OCI-LY1 (cell line): ENCODE measurements around the gene STK11IP.

ENCODE experiments used
- H2AFZ ChIP-seq: fragments of 200-600 bp; sonication (generic), shearing (Covaris generic); 2 replicates; pipeline ENCODE4 v1.6.0; 2014; ENCODE audit warnings: antibody characterized with exemption, mild to moderate bottlenecking, low read length
- H3F3A ChIP-seq: fragments of 200-600 bp; sonication (generic), shearing (Covaris generic); 2 replicates; pipeline ENCODE4 v1.6.0; 2014; ENCODE audit warnings: mild to moderate bottlenecking, antibody characterized with exemption, low read length, moderate library complexity; ENCODE audit not compliant: insufficient read depth
- H3K27ac ChIP-seq: fragments of 200-600 bp; sonication (generic); 2 replicates; pipeline ENCODE4 v1.5.1; 2014; ENCODE audit warnings: low read length, mixed run types, mild to moderate bottlenecking, low read depth; ENCODE audit not compliant: poor library complexity, severe bottlenecking
- H3K27me3 ChIP-seq: fragments of 200-600 bp; sonication (generic); 2 replicates; pipeline ENCODE4 v1.6.0; 2014; ENCODE audit warnings: antibody characterized with exemption, mild to moderate bottlenecking, low read length, moderate library complexity; ENCODE audit not compliant: insufficient read depth
- H3K36me3 ChIP-seq: fragments of 200-600 bp; sonication (generic); 2 replicates; pipeline ENCODE4 v1.6.1; 2014; ENCODE audit warnings: mild to moderate bottlenecking, antibody characterized with exemption, low read length, moderate library complexity, mixed read lengths; ENCODE audit not compliant: insufficient read depth
- H3K4me1 ChIP-seq: fragments of 200-600 bp; sonication (generic); 2 replicates; pipeline ENCODE4 v1.5.1; 2014; ENCODE audit warnings: mild to moderate bottlenecking, low read length, moderate library complexity; ENCODE audit not compliant: insufficient read depth, severe bottlenecking
- H3K4me2 ChIP-seq: fragments of 200-600 bp; sonication (generic), shearing (Covaris generic); 2 replicates; pipeline ENCODE4 v1.6.1; 2014; ENCODE audit warnings: low read length
- H3K4me3 ChIP-seq: fragments of 200-600 bp; sonication (generic); 2 replicates; pipeline ENCODE4 v1.5.1; 2014; ENCODE audit warnings: low read length, low read depth, mild to moderate bottlenecking, mixed read lengths; ENCODE audit not compliant: poor library complexity, severe bottlenecking
- H3K79me2 ChIP-seq: fragments of 200-600 bp; shearing (Covaris generic); 2 replicates; pipeline ENCODE4 v1.6.1; 2016; ENCODE audit warnings: mixed run types, low read length, mixed read lengths; ENCODE audit not compliant: insufficient read depth
- H3K9ac ChIP-seq: fragments of 200-600 bp; sonication (generic), shearing (Covaris generic); 2 replicates; pipeline ENCODE4 v1.6.1; 2014; ENCODE audit warnings: mild to moderate bottlenecking, low read length, mixed read lengths
- H3K9me2 ChIP-seq: fragments of 200-600 bp; sonication (generic), shearing (Covaris generic); 2 replicates; pipeline ENCODE4 v1.6.1; 2014; ENCODE audit warnings: low read depth, mild to moderate bottlenecking, low read length, mixed read lengths
- H3K9me3 ChIP-seq: fragments of 200-600 bp; shearing (Covaris generic); 2 replicates; pipeline ENCODE4 v1.6.1; 2014; ENCODE audit warnings: low read length, mixed read lengths
- H4K20me1 ChIP-seq: fragments of 200-600 bp; sonication (generic), shearing (Covaris generic); 2 replicates; pipeline ENCODE4 v1.6.0; 2016; ENCODE audit warnings: mild to moderate bottlenecking, low read length; ENCODE audit not compliant: insufficient read depth
- EZH2 ChIP-seq: fragments of 200-600 bp; sonication (generic), shearing (Covaris generic); IDR thresholded peaks from 2 replicates; pipeline ENCODE4 v1.8.0; 2017; ENCODE audit warnings: borderline replicate concordance, mixed run types, mild to moderate bottlenecking, antibody characterized with exemption, low read length, moderate library complexity, mixed read lengths
- TF ChIP-seq, protein P1 (sequence below): fragments of 200-600 bp; sonication (generic), shearing (Covaris generic); IDR thresholded peaks from 2 replicates; pipeline ENCODE4 v1.5.1; 2017; ENCODE audit warnings: mild to moderate bottlenecking, antibody characterized with exemption, low read length, moderate library complexity, mixed read lengths

STK11IP gene

DNA sequence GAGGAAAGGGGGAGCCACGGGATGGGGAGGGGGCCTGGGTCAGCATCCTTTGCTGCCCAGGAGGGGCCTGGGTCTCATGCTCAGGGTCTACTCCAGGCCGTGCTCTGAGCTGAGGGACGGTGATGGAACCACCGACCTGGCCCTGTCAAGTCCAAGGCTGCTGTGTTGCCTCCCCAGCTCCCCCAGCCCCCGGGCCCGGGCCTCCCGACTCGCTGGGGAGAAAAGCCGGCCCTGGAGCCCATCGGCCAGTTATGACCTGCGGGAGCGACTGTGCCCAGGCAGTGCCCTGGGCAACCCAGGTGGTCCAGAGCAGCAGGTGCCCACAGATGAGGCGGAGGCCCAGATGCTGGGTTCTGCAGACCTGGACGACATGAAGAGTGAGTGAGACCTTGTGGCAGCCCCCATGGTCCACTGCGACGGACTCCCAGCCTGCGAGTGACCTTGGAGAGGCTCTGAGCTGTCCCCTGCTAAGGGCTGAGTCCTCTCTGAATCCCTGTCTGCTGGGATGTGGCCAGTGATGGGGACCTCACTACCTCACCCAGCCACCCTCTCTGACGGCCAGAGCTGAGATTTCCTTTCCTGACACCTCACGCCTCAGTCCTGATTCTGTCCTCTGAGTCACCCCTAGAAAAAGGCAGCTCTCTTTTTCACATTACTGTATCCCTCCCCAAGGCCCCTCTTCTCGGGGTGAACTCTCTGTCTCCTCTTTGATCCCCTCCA is 32.5 kb downstream of the STK11IP start:
- H3K36me3 ChIP-seq: no peaks in the 10 kb centered on the region
- no peak overlapping the region for H3K4me2 ChIP-seq
- H3K27ac ChIP-seq: no peak overlapping the region
- peaks cover 5% of the 10 kb centered on the region for H3K4me1 ChIP-seq
- H3F3A ChIP-seq: no peaks in the 10 kb centered on the region
- H3K9ac ChIP-seq: no peak overlapping the region
- H3K79me2 ChIP-seq: no peaks in the 10 kb centered on the region
- H3K9me3 ChIP-seq: no peaks in the 10 kb centered on the region
- no peaks in the 10 kb centered on the region for H3K9me2 ChIP-seq
- H3K4me3 ChIP-seq: no peak overlapping the region
- H4K20me1 ChIP-seq: no peaks in the 10 kb centered on the region
- TF ChIP-seq, protein P1, sequence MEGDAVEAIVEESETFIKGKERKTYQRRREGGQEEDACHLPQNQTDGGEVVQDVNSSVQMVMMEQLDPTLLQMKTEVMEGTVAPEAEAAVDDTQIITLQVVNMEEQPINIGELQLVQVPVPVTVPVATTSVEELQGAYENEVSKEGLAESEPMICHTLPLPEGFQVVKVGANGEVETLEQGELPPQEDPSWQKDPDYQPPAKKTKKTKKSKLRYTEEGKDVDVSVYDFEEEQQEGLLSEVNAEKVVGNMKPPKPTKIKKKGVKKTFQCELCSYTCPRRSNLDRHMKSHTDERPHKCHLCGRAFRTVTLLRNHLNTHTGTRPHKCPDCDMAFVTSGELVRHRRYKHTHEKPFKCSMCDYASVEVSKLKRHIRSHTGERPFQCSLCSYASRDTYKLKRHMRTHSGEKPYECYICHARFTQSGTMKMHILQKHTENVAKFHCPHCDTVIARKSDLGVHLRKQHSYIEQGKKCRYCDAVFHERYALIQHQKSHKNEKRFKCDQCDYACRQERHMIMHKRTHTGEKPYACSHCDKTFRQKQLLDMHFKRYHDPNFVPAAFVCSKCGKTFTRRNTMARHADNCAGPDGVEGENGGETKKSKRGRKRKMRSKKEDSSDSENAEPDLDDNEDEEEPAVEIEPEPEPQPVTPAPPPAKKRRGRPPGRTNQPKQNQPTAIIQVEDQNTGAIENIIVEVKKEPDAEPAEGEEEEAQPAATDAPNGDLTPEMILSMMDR: no peak
- no peak for TF ChIP-seq EZH2
- H3K27me3 ChIP-seq: 0 out of 2 replicates have a peak, but pooled peaks cover 6% of the 10 kb centered on the region
- no peak overlapping the region for H2AFZ ChIP-seq

- TF ChIP-seq, protein P1: no peak
- TF ChIP-seq EZH2: no peak
- H2AFZ ChIP-seq: no peak overlapping the region
- H3K27ac ChIP-seq: no peak overlapping the region
- no peak overlapping the region for H3K9ac ChIP-seq
- H3K36me3 ChIP-seq: no peaks in the 10 kb centered on the region
- H3F3A ChIP-seq: no peaks in the 10 kb centered on the region
- no peaks in the 10 kb centered on the region for H3K9me2 ChIP-seq
- 0 out of 2 replicates have a peak, but pooled peaks cover 6% of the 10 kb centered on the region for H3K27me3 ChIP-seq
- no peak overlapping the region for H3K4me3 ChIP-seq
- no peaks in the 10 kb centered on the region for H4K20me1 ChIP-seq
- H3K4me2 ChIP-seq: no peak overlapping the region
- no peaks in the 10 kb centered on the region for H3K9me3 ChIP-seq
- peaks cover 5% of the 10 kb centered on the region for H3K4me1 ChIP-seq
- no peaks in the 10 kb centered on the region for H3K79me2 ChIP-seq
These were observed 33.2 kb downstream of the STK11IP start for GRCh38 chr2:219630770-219631405.

DNA sequence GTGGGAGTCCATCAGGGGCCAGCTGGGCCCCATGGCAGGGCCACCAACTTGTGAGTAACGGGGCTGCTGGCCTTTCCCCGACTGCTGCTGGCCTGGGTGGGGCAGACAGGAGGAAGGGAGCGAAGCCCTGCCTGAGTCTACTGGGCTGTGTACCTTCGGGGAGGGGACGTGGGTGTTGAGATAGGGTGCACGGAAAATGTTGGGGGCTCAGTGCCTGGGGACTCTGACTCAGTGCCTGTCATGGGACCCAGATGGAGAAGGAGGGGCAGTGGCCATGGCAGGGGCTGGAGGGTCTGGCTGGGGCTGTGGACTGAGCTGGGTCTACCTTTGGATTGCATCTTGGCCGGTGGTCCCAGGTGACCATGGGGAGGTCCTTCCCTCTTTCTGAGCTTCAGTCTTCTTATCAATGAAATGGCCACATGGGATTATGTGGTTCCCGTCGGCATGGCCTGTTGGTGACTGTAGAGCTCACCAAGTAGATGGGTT is 33.8 kb downstream of the STK11IP start:
- no peak for TF ChIP-seq EZH2
- TF ChIP-seq, protein P1: no peak
- Histone ChIP-seq H3F3A (no peaks in the 10 kb centered on the region), H3K4me2 (no peak overlapping the region), H3K9me2 (no peaks in the 10 kb centered on the region), H2AFZ (no peak overlapping the region), H3K4me3 (no peak overlapping the region), H3K79me2 (no peaks in the 10 kb centered on the region), H3K4me1 (peaks cover 5% of the 10 kb centered on the region), H3K27me3 (0 out of 2 replicates have a peak, but pooled peaks cover 6% of the 10 kb centered on the region), H4K20me1 (no peaks in the 10 kb centered on the region), H3K27ac (no peak overlapping the region), H3K9ac (no peak overlapping the region), H3K9me3 (no peaks in the 10 kb centered on the region), H3K36me3 (no peaks in the 10 kb centered on the region)
